ENCODE results near the gene CELSR2.
"Not testable (repeated sequence)": the region's sequence is repeated elsewhere in the genome, so short reads cannot be mapped to it uniquely, and the experiment has no call there.

The CELSR2 gene

GRCh38 chr1:109280862-109281261 lies 31.5 kb downstream of the CELSR2 start:
- DNase-seq (ENCODE audit: low read depth in 2 of 2), result no peak

- DNase-seq (ENCODE audit: low read depth in 2 of 2), result no peak
These were observed 32.5 kb downstream of the CELSR2 start for GRCh38 chr1:109281680-109282496.

GRCh38 chr1:109282497-109282951 lies 33.2 kb downstream of the CELSR2 start:
- DNase-seq (ENCODE audit: low read depth in 2 of 2), result no peak

GRCh38 chr1:109282952-109283747 lies 33.8 kb downstream of the CELSR2 start, which contains the start of gene PSRC1:
TSS of gene PSRC1 (minus strand) at chr1:109283145.
- DNase-seq (ENCODE audit: low read depth in 2 of 2), result peak; percentile 87 to 92

- DNase-seq (ENCODE audit: low read depth in 2 of 2), result no peak
These were observed 34.6 kb downstream of the CELSR2 start for GRCh38 chr1:109283748-109284600.

GRCh38 chr1:109286762-109287161 lies 37.4 kb downstream of the CELSR2 start:
- DNase-seq (ENCODE audit: low read depth in 2 of 2), result not testable (repeated sequence)

- no peak for DNase-seq (ENCODE audit: low read depth in 2 of 2)
These were observed 40.8 kb downstream of the CELSR2 start for GRCh38 chr1:109290137-109290536.

GRCh38 chr1:109290998-109291397 lies 41.7 kb downstream of the CELSR2 start:
- no peak for DNase-seq (ENCODE audit: low read depth in 2 of 2)

GRCh38 chr1:109292364-109292763 lies 43.0 kb downstream of the CELSR2 start:
- DNase-seq (ENCODE audit: low read depth in 2 of 2), result no peak

- no peak for DNase-seq (ENCODE audit: low read depth in 2 of 2)
These were observed 43.7 kb downstream of the CELSR2 start for GRCh38 chr1:109293026-109293425.

GRCh38 chr1:109294481-109294880 lies 45.1 kb downstream of the CELSR2 start:
- DNase-seq (ENCODE audit: low read depth in 2 of 2), result no peak

GRCh38 chr1:109295712-109296415 lies 46.5 kb downstream of the CELSR2 start:
- no peak for DNase-seq (ENCODE audit: low read depth in 2 of 2)

- no peak for DNase-seq (ENCODE audit: low read depth in 2 of 2)
These were observed 47.4 kb downstream of the CELSR2 start for GRCh38 chr1:109296782-109297181.

- peak; percentile 85 to 87 for DNase-seq (ENCODE audit: low read depth in 2 of 2)
These were observed 49.6 kb downstream of the CELSR2 start for GRCh38 chr1:109298666-109299557.

- DNase-seq (ENCODE audit: low read depth in 2 of 2), result no peak
These were observed 50.4 kb downstream of the CELSR2 start for GRCh38 chr1:109299558-109300343.

- no peak for DNase-seq (ENCODE audit: low read depth in 2 of 2)
These were observed 51.4 kb downstream of the CELSR2 start for GRCh38 chr1:109300650-109301151.

GRCh38 chr1:109301874-109302273 lies 52.5 kb downstream of the CELSR2 start:
- DNase-seq (ENCODE audit: low read depth in 2 of 2), result no peak

GRCh38 chr1:109304226-109304920 lies 55.0 kb downstream of the CELSR2 start:
- no peak for DNase-seq (ENCODE audit: low read depth in 2 of 2)

All from fibroblast of skin of left biceps (primary cell).